Muscle of leg (tissue), 11 donors: Measurements from ENCODE around the gene IP6K1. TPM values are rescaled to one million over a fixed set of nuclear protein-coding genes. Genes with fewer than 3 reads are reported as not detected.

Experiments
- DNase-seq: peaks from one replicate; pipeline ENCODE4 v3.0.0; 2013
- H3K27ac ChIP-seq: one replicate; pipeline ENCODE4 v1.5.1; 2013; ENCODE audit warnings: mild to moderate bottlenecking, low read length, control low read depth
- H3K27me3 ChIP-seq: one replicate; pipeline ENCODE4 v1.6.1; 2013; ENCODE audit warnings: low read length; ENCODE audit not compliant: control insufficient read depth, insufficient read depth
- H3K36me3 ChIP-seq: one replicate; pipeline ENCODE4 v1.6.1; 2013; ENCODE audit warnings: low read length; ENCODE audit not compliant: control insufficient read depth, insufficient read depth
- H3K4me1 ChIP-seq: one replicate; pipeline ENCODE4 v1.6.1; 2013; ENCODE audit warnings: low read length; ENCODE audit not compliant: control insufficient read depth, insufficient read depth
- H3K4me3 ChIP-seq: one replicate; pipeline ENCODE4 v1.5.1; 2013; ENCODE audit warnings: low read length, control low read depth
- H3K9me3 ChIP-seq: replicated peaks from 2 replicates; pipeline ENCODE4 v1.6.1; 2013; ENCODE audit warnings: low read depth, low read length; ENCODE audit not compliant: control insufficient read depth
- WGBS: methylation state at CpG from one replicate; pipeline ENCODE4 v1.1.5; 2013; ENCODE audit warnings: missing lambda C conversion rate; ENCODE audit not compliant: insufficient coverage; 5-methylcytosine and 5-hydroxymethylcytosine counted together
- polyA plus RNA-seq, 8 donors: library from polyadenylated mRNA; unstranded; fragments of 120-200 nt; gene quantifications; one replicate each; pipeline versions ENCODE4 v1.2.1 to v1.2.3, GENCODE V29; 2013; ENCODE audit warnings: inconsistent platforms in 1 of 8, low replicate concordance in 1 of 8; ENCODE audit not compliant: insufficient read length in 8 of 8, insufficient read depth in 1 of 8
- total RNA-seq: library from RNA; stranded (reverse); fragments of 120-200 nt; gene quantifications from one replicate; pipeline ENCODE4 v1.2.4, GENCODE V29; 2013

IP6K1 gene
- total and polyA plus RNA-seq, 9 donors: 12.6 to 27.2 (median 22.7) TPM

DNA sequence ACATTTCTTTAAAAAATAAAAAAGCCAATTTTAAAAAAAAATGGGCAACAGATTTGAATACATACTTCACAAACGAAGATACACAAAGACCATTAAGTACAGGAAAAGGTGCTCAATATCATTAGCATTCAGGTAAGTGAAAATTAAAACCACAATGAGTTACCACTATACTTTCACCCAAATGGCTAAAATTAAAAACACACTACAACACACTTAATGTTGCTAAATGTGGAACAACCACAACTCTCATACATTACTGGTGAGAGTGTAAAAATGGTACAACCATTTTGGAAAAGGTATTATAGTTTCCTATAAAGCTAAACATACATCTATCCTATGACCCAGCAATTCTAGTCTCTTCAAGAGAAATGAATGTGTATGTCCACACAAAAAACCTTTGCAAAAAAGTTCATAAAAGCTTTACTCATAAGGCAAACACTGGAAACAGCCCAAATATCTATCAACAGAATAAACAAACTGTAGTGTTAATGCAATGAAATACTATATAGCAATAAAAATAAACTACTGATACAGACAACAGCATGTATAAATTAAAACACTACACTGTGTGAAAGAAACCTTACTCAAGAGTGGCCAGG lies 14.9 kb downstream of the IP6K1 start:
- Histone ChIP-seq H3K27ac (no peak overlapping the region), H3K27me3 (no peaks in the 10 kb centered on the region), H3K4me1 (no peaks in the 10 kb centered on the region), H3K4me3 (no peak overlapping the region), H3K9me3 (no peaks in the 10 kb centered on the region), H3K36me3 (peaks cover 7% of the 10 kb centered on the region)
- WGBS: no CpG with 5 or more reads among the region's 1 CpG
- DNase-seq: no peak

DNA sequence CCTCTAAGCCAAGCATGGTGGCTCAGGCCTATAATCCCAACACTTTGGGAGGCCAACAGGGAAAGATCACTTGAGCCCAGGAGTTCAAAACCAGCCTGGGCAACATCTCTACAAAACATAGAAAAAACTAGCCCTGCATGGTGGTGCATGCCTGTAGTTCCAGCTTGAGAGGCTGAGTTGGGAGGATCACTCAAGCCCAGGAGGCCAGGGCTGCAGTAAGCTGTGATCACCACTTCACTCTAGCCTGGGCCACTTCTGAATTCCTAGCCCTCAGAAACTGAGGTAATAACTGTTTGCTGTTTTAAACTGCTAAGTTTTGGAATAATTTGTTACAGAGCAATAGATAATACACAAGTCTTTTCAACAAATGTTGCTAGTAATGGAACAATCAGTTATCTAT lies 16.4 kb downstream of the IP6K1 start:
- Histone ChIP-seq H3K9me3 (no peaks in the 10 kb centered on the region), H3K36me3 (peaks cover 4% of the 10 kb centered on the region), H3K4me1 (no peaks in the 10 kb centered on the region), H3K4me3 (no peak overlapping the region), H3K27ac (no peak overlapping the region), H3K27me3 (no peaks in the 10 kb centered on the region)
- DNase-seq: no peak

GRCh38 chr3:49769286-49769915 lies 16.9 kb downstream of the IP6K1 start:
- no peak for DNase-seq
- Histone ChIP-seq H3K4me1 (no peaks in the 10 kb centered on the region), H3K4me3 (no peak overlapping the region), H3K36me3 (peaks cover 4% of the 10 kb centered on the region), H3K27me3 (no peaks in the 10 kb centered on the region), H3K27ac (no peak overlapping the region), H3K9me3 (no peaks in the 10 kb centered on the region)
- WGBS: no CpG with 5 or more reads among the region's 3 CpGs

- no peak for DNase-seq
- no peak overlapping the region for H3K27ac ChIP-seq
- H3K9me3 ChIP-seq: no peaks in the 10 kb centered on the region
- no peaks in the 10 kb centered on the region for H3K4me1 ChIP-seq
- H3K4me3 ChIP-seq: no peak overlapping the region
- no CpG with 5 or more reads among the region's 4 CpGs for WGBS
- H3K36me3 ChIP-seq: peaks cover 3% of the 10 kb centered on the region
- H3K27me3 ChIP-seq: no peaks in the 10 kb centered on the region
Observed at GRCh38 chr3:49763981-49764380, 22.4 kb downstream of the IP6K1 start.

DNA sequence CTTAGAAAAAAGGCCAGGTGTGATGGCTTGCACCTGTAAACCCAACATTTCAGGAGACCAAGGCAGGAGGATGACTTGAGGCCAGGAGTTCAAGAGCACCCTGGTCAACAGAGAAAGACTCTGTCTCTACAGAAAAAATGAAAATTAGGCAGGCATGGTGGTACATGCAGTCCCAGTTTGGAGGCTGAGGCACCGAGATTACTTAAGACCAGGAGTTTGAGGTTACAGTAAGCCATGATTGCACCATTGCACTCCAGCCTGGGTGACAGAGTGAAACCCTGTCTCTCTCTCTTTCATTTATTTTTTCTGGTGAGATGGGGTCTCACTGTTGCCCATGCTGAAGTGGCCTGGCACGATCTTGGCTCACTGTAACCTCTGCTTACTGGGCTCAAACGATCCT lies 24.7 kb downstream of the IP6K1 start:
- H3K27me3 ChIP-seq: no peaks in the 10 kb centered on the region
- H3K4me3 ChIP-seq: no peak overlapping the region
- H3K27ac ChIP-seq: no peak overlapping the region
- H3K9me3 ChIP-seq: no peaks in the 10 kb centered on the region
- WGBS: 100% methylated on average over 1 of the region's 3 CpGs
- H3K4me1 ChIP-seq: no peaks in the 10 kb centered on the region
- no peak for DNase-seq
- H3K36me3 ChIP-seq: peaks cover 3% of the 10 kb centered on the region

- H3K9me3 ChIP-seq: no peaks in the 10 kb centered on the region
- no peak for DNase-seq
- no peaks in the 10 kb centered on the region for H3K27me3 ChIP-seq
- H3K27ac ChIP-seq: no peak overlapping the region
- H3K4me3 ChIP-seq: no peak overlapping the region
- H3K36me3 ChIP-seq: peaks cover 3% of the 10 kb centered on the region
- H3K4me1 ChIP-seq: no peaks in the 10 kb centered on the region
- no CpG with 5 or more reads among the region's 1 CpG for WGBS
Observed at GRCh38 chr3:49759226-49759625, 27.1 kb downstream of the IP6K1 start.

DNA sequence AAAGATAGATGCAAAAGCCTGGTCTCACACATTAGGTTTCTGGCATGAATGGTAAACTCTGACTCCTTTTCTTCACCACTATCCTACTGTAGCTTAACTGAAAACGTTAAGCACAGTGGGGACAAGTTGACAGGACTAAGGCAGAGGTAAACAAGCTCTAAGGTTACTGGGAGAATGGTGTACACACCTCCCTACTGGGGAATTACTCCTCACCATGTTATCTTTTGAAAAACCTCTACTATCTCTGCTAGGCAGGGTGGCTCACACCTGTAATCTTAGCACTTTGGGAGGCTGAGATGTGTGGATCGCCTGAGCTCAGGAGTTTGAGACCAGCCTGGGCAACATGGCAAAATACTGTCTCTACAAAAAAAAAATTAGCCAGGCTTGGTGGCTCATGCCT lies 29.1 kb downstream of the IP6K1 start:
- Histone ChIP-seq H3K36me3 (peaks cover 3% of the 10 kb centered on the region), H3K9me3 (no peaks in the 10 kb centered on the region), H3K4me1 (no peaks in the 10 kb centered on the region), H3K4me3 (no peak overlapping the region), H3K27me3 (no peaks in the 10 kb centered on the region), H3K27ac (no peak overlapping the region)
- no peak for DNase-seq
- no CpG with 5 or more reads among the region's 2 CpGs for WGBS

GRCh38 chr3:49756036-49756435 lies 30.3 kb downstream of the IP6K1 start:
- WGBS: no CpG with 5 or more reads among the region's 1 CpG
- Histone ChIP-seq H3K4me1 (no peaks in the 10 kb centered on the region), H3K4me3 (no peak overlapping the region), H3K27me3 (no peaks in the 10 kb centered on the region), H3K36me3 (peaks cover 6% of the 10 kb centered on the region), H3K9me3 (no peaks in the 10 kb centered on the region), H3K27ac (no peak overlapping the region)
- DNase-seq: no peak

- Histone ChIP-seq H3K4me1 (no peaks in the 10 kb centered on the region), H3K27ac (no peak overlapping the region)
Observed at GRCh38 chr3:49754536-49754935, 31.8 kb downstream of the IP6K1 start.

DNA sequence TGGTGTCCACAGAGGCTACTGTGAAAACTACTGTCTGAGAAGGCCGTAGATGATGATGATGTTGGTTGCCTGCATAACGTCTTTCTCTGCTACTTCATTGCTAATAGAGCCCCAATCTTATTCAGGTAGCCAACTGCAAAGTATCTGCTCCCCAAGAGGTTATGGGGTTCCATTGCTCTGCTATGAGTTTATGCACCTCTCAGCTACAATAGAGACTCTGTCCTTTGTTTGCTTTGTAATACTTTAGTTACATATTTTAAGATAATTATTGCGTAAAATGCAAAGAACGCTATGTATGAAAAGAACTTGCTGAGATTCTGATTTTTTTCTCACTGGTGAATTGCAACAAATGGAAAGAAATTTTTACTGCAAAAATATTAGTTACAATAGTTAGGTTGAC lies 34.8 kb downstream of the IP6K1 start:
- no peaks in the 10 kb centered on the region for H3K4me1 ChIP-seq
- H3K27ac ChIP-seq: no peak overlapping the region
- no peaks in the 10 kb centered on the region for H3K27me3 ChIP-seq
- H3K36me3 ChIP-seq: peaks cover 17% of the 10 kb centered on the region
- no peak for DNase-seq
- whole genome bisulfite sequencing: 100% methylated on average over 2 of the region's 4 CpGs
- no peak overlapping the region for H3K4me3 ChIP-seq
- H3K9me3 ChIP-seq: no peaks in the 10 kb centered on the region

More at GRCh38 chr3:49754536-49754935, 31.8 kb downstream of the IP6K1 start:
- 100% methylated on average over 1 of the region's 1 CpG for WGBS
- Histone ChIP-seq H3K36me3 (peaks cover 6% of the 10 kb centered on the region), H3K4me3 (no peak overlapping the region), H3K9me3 (no peaks in the 10 kb centered on the region), H3K27me3 (no peaks in the 10 kb centered on the region)
- DNase-seq: no peak

- Histone ChIP-seq H3K36me3 (peaks cover 19% of the 10 kb centered on the region), H3K4me1 (no peaks in the 10 kb centered on the region), H3K9me3 (no peaks in the 10 kb centered on the region), H3K27ac (no peak overlapping the region), H3K4me3 (no peak overlapping the region), H3K27me3 (no peaks in the 10 kb centered on the region)
- 93% methylated on average over 3 of the region's 4 CpGs for WGBS
- DNase-seq: no peak
Observed at GRCh38 chr3:49750056-49750455, 36.3 kb downstream of the IP6K1 start.
